Measurements from ENCODE around the gene GNA14.

DNA sequence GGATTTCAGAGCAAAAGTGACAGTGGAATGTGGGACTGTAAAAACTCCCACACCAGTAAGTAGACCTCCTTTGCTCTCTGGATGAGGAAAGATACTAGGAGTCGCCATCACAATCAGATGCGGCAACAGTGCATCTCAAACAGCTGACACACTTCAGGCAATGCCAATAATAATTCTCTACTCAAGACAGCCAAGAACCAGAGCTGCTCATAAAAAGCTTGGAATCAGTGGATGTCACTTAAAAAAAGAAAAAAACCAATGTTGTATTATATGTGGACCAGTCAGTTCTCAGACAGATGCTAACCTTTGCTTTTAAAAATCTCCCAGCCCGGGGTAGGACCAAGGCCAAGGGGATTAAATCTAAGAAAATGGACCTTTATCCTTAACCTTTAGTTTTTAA, 185.0 kb downstream of the GNA14 start:
- TF ChIP-seq, protein P1, sequence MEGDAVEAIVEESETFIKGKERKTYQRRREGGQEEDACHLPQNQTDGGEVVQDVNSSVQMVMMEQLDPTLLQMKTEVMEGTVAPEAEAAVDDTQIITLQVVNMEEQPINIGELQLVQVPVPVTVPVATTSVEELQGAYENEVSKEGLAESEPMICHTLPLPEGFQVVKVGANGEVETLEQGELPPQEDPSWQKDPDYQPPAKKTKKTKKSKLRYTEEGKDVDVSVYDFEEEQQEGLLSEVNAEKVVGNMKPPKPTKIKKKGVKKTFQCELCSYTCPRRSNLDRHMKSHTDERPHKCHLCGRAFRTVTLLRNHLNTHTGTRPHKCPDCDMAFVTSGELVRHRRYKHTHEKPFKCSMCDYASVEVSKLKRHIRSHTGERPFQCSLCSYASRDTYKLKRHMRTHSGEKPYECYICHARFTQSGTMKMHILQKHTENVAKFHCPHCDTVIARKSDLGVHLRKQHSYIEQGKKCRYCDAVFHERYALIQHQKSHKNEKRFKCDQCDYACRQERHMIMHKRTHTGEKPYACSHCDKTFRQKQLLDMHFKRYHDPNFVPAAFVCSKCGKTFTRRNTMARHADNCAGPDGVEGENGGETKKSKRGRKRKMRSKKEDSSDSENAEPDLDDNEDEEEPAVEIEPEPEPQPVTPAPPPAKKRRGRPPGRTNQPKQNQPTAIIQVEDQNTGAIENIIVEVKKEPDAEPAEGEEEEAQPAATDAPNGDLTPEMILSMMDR (IDR thresholded peaks at IDR 0.05): no peak
- no peak for TF ChIP-seq POLR2A (IDR thresholded peaks at IDR 0.05)

All from right lobe of liver (tissue), 4 donors.